Measurements from ENCODE around the gene CUL4B. TPM values are rescaled to one million over a fixed set of nuclear protein-coding genes. Genes with fewer than 3 reads are reported as not detected.

CUL4B gene
- total RNA-seq, 2 donors from 2014 or later, result 19.1 to 19.6 TPM

- H3K4me3 ChIP-seq, result peak overlapping the region; percentile 40 to 63
- H3K27me3 ChIP-seq, result no peaks in the 10 kb centered on the region
- peaks cover 0 to 7% of the 10 kb centered on the region in 2 donors for H3K4me1 ChIP-seq
- H3K9me3 ChIP-seq, result no peaks in the 10 kb centered on the region
- H3K36me3 ChIP-seq, result no peaks in the 10 kb centered on the region
- no peak for TF ChIP-seq CTCF (IDR thresholded peaks at IDR 0.05)
- DNase-seq (ENCODE audit: low spot score), result no peak
- H3K27ac ChIP-seq, result peak overlapping the region; percentile 96 to 98
These were observed 1.1 kb upstream of the CUL4B start for GRCh38 chrX:120561634-120562568.

GRCh38 chrX:120560405-120560841 is 339 bp downstream of the CUL4B start:
- no peak for DNase-seq (ENCODE audit: low spot score)
- Histone ChIP-seq H3K4me1 (peaks cover 0 to 7% of the 10 kb centered on the region in 2 donors), H3K9me3 (no peaks in the 10 kb centered on the region), H3K27me3 (no peaks in the 10 kb centered on the region), H3K27ac (peak overlapping the region; percentile 96 to 98), H3K36me3 (no peaks in the 10 kb centered on the region), H3K4me3 (peak overlapping the region; percentile 58 to 63)
- TF ChIP-seq CTCF (IDR thresholded peaks at IDR 0.05), result no peak

- H3K27ac ChIP-seq, result peak overlapping the region; percentile 96 to 98
- H3K4me1 ChIP-seq, result peaks cover 0 to 7% of the 10 kb centered on the region in 2 donors
- H3K36me3 ChIP-seq, result no peaks in the 10 kb centered on the region
- H3K9me3 ChIP-seq, result no peaks in the 10 kb centered on the region
- no peak for TF ChIP-seq CTCF (IDR thresholded peaks at IDR 0.05)
- H3K4me3 ChIP-seq, result peak overlapping the region; percentile 58 to 63
- DNase-seq (ENCODE audit: low spot score), result no peak
- H3K27me3 ChIP-seq, result no peaks in the 10 kb centered on the region
These were observed 958 bp downstream of the CUL4B start for GRCh38 chrX:120559804-120560203.

- no peak for DNase-seq (ENCODE audit: low spot score)
- Histone ChIP-seq H3K4me1 (no peaks in the 10 kb centered on the region), H3K27me3 (no peaks in the 10 kb centered on the region)
These were observed 4.5 kb downstream of the CUL4B start for GRCh38 chrX:120556251-120556650.

More at GRCh38 chrX:120556251-120556650, 4.5 kb downstream of the CUL4B start:
- no peaks in the 10 kb centered on the region for H3K9me3 ChIP-seq
- no peak overlapping the region for H3K4me3 ChIP-seq
- H3K36me3 ChIP-seq, result no peaks in the 10 kb centered on the region
- no peak overlapping the region for H3K27ac ChIP-seq
- no peak for TF ChIP-seq CTCF (IDR thresholded peaks at IDR 0.05)

All from right atrium auricular region (tissue), 2 donors.